Peyer's patch (tissue), 4 donors: ENCODE data around the gene CFAP97D1. TPM values are rescaled to one million over a fixed set of nuclear protein-coding genes. Genes with fewer than 3 reads are reported as not detected.

Experiments
- DNase-seq, 3 donors: peaks; one replicate each; pipeline ENCODE4 v3.0.0-alpha.2; 2017 to 2019
- H3K27ac ChIP-seq, 4 donors: fragments of 200-600 bp; sonication (generic); one replicate each; pipeline ENCODE4 v1.5.1; 2016 to 2019
- H3K27me3 ChIP-seq, 2 donors: fragments of 200-600 bp; sonication (generic); one replicate each; pipeline ENCODE4 v1.5.1; 2019
- H3K36me3 ChIP-seq, 3 donors: fragments of 200-600 bp; sonication (generic); one replicate each; pipeline ENCODE4 v1.5.1; 2016 to 2019
- H3K4me1 ChIP-seq, 4 donors: fragments of 200-600 bp; sonication (generic); one replicate each; pipeline ENCODE4 v1.5.1; 2016 to 2019
- H3K4me3 ChIP-seq, 4 donors: fragments of 200-600 bp; sonication (generic); 1 replicate in 3 of 4; 2 replicates in 1 of 4; pipeline ENCODE4 v1.5.1; 2016 to 2019; ENCODE audit warnings: mild to moderate bottlenecking in 1 of 4
- H3K9me3 ChIP-seq, 4 donors: fragments of 200-600 bp; sonication (generic); one replicate each; pipeline ENCODE4 v1.5.1; 2016 to 2019; ENCODE audit warnings: mild to moderate bottlenecking in 1 of 4
- CTCF ChIP-seq, 6 experiments: fragments of 450-650 bp in 4 of 6; fragments of 200-600 bp in 2 of 6; sonication (generic) in 1 of 6; IDR thresholded peaks; one replicate each; pipeline ENCODE4 v1.5.1; 2017 to 2019; ENCODE audit warnings: antibody characterized with exemption in 6 of 6, mild to moderate bottlenecking in 3 of 6, moderate library complexity in 1 of 6
- POLR2A ChIP-seq, 2 donors: fragments of 450-650 bp; IDR thresholded peaks; one replicate each; pipeline ENCODE4 v1.5.1; 2017; ENCODE audit warnings: antibody characterized with exemption in 2 of 2, mild to moderate bottlenecking in 2 of 2, moderate library complexity in 2 of 2
- total RNA-seq, 4 donors: library from RNA; depleted of rRNA; stranded (reverse); fragments of >200 nt; gene quantifications; one replicate each; pipeline ENCODE4 v1.1.0, GENCODE V29; 2016

The CFAP97D1 gene
- total RNA-seq, 4 donors from 2014 or later, result not detected

- H3K36me3 ChIP-seq, result peaks cover 0 to 75% (median 0%) of the 10 kb centered on the region in 3 donors
- H3K4me3 ChIP-seq, result no peak overlapping the region
- H3K27me3 ChIP-seq, result no peaks in the 10 kb centered on the region
- H3K9me3 ChIP-seq, result no peaks in the 10 kb centered on the region
- TF ChIP-seq POLR2A (IDR thresholded peaks at IDR 0.05), result no peak
- TF ChIP-seq CTCF (IDR thresholded peaks at IDR 0.05), result no peak
- DNase-seq, result no peak
- no peak overlapping the region for H3K27ac ChIP-seq
- peaks cover 0 to 10% (median 0%) of the 10 kb centered on the region in 4 donors for H3K4me1 ChIP-seq
Observed at GRCh38 chr17:43771463-43771862, 8.8 kb upstream of the CFAP97D1 start.

- no peaks in the 10 kb centered on the region for H3K9me3 ChIP-seq
- peaks cover 0 to 77% (median 0%) of the 10 kb centered on the region in 3 donors for H3K36me3 ChIP-seq
- DNase-seq, result no peak
- H3K27ac ChIP-seq, result no peak overlapping the region
- TF ChIP-seq CTCF (IDR thresholded peaks at IDR 0.05), result no peak
- TF ChIP-seq POLR2A (IDR thresholded peaks at IDR 0.05), result no peak
- H3K4me1 ChIP-seq, result peaks cover 0 to 14% (median 0%) of the 10 kb centered on the region in 4 donors
- no peak overlapping the region for H3K4me3 ChIP-seq
- no peaks in the 10 kb centered on the region for H3K27me3 ChIP-seq
Observed at GRCh38 chr17:43772877-43773648, 7.2 kb upstream of the CFAP97D1 start.

GRCh38 chr17:43774304-43775250 is 5.7 kb upstream of the CFAP97D1 start:
- no peaks in the 10 kb centered on the region for H3K27me3 ChIP-seq
- H3K4me1 ChIP-seq, result peaks cover 0 to 19% (median 3%) of the 10 kb centered on the region in 4 donors
- peaks cover 0 to 63% (median 0%) of the 10 kb centered on the region in 3 donors for H3K36me3 ChIP-seq
- no peak overlapping the region for H3K4me3 ChIP-seq
- no peaks in the 10 kb centered on the region for H3K9me3 ChIP-seq
- DNase-seq, result no peak
- no peak overlapping the region for H3K27ac ChIP-seq
- TF ChIP-seq CTCF (IDR thresholded peaks at IDR 0.05) (no peak), POLR2A (IDR thresholded peaks at IDR 0.05) (no peak)

GRCh38 chr17:43778337-43779144 is 1.7 kb upstream of the CFAP97D1 start, which contains the start of gene DUSP3:
TSS of gene DUSP3 (minus strand) at chr17:43778977. CDS start at chr17:43778924, 53 bp downstream.
- H3K4me3 ChIP-seq, result peak within 1 kb of the TSS; percentile 96 to 100 (median 100)
- peak within 1 kb of the TSS; percentile 90 to 100 (median 98) for H3K27ac ChIP-seq
- H3K9me3 ChIP-seq, result no peaks in the 10 kb centered on the region
- DNase-seq, result peak; percentile 82 to 96 (median 96)
- peaks cover 0 to 16% (median 5%) of the 10 kb centered on the region in 4 donors for H3K4me1 ChIP-seq
- TF ChIP-seq POLR2A (IDR thresholded peaks at IDR 0.05) (peak; percentile 70 to 80), CTCF (IDR thresholded peaks at IDR 0.05) (no peak)
- H3K27me3 ChIP-seq, result no peaks in the 10 kb centered on the region
- peaks cover 0 to 27% (median 0%) of the 10 kb centered on the region in 3 donors for H3K36me3 ChIP-seq
